ENCODE results near the gene TTC23L.

TTC23L gene

GRCh38 chr5:34870382-34870781 is 31.4 kb downstream of the TTC23L start:
- DNase-seq (ENCODE audit: low spot score) = no peak

GRCh38 chr5:34876275-34876674 is 37.3 kb downstream of the TTC23L start:
- no peak for DNase-seq (ENCODE audit: low spot score)

GRCh38 chr5:34881246-34881645 is 42.3 kb downstream of the TTC23L start:
- no peak for DNase-seq (ENCODE audit: low spot score)

GRCh38 chr5:34886392-34887119 is 47.6 kb downstream of the TTC23L start:
- no peak for DNase-seq (ENCODE audit: low spot score)

- no peak for DNase-seq (ENCODE audit: low spot score)
Observed at GRCh38 chr5:34889394-34889793, 50.4 kb downstream of the TTC23L start.

GRCh38 chr5:34891981-34892380 is 53.0 kb downstream of the TTC23L start:
- peak; percentile 79 for DNase-seq (ENCODE audit: low spot score)

- no peak for DNase-seq (ENCODE audit: low spot score)
Observed at GRCh38 chr5:34892414-34892813, 53.5 kb downstream of the TTC23L start.

- DNase-seq (ENCODE audit: low spot score) = no peak
Observed at GRCh38 chr5:34894716-34895115, 55.8 kb downstream of the TTC23L start.

- no peak for DNase-seq (ENCODE audit: low spot score)
Observed at GRCh38 chr5:34895641-34896419, 56.9 kb downstream of the TTC23L start.

GRCh38 chr5:34897646-34898045 is 58.7 kb downstream of the TTC23L start:
- no peak for DNase-seq (ENCODE audit: low spot score)

GRCh38 chr5:34898258-34898895 is 59.4 kb downstream of the TTC23L start:
- DNase-seq (ENCODE audit: low spot score) = peak; percentile 71

GRCh38 chr5:34899066-34899465 is 60.1 kb downstream of the TTC23L start:
- no peak for DNase-seq (ENCODE audit: low spot score)

- DNase-seq (ENCODE audit: low spot score) = no peak
Observed at GRCh38 chr5:34900652-34901051, 61.7 kb downstream of the TTC23L start.

- DNase-seq (ENCODE audit: low spot score) = no peak
Observed at GRCh38 chr5:34903260-34903659, 64.3 kb downstream of the TTC23L start.

- peak; percentile 21 for DNase-seq (ENCODE audit: low spot score)
Observed at GRCh38 chr5:34905564-34905963, 66.6 kb downstream of the TTC23L start.

GRCh38 chr5:34913072-34913471 is 74.1 kb downstream of the TTC23L start:
- DNase-seq (ENCODE audit: low spot score) = peak; percentile 55

GRCh38 chr5:34914671-34915138 is 75.7 kb downstream of the TTC23L start:
- DNase-seq (ENCODE audit: low spot score) = no peak

GRCh38 chr5:34915139-34915855 is 76.3 kb downstream of the TTC23L start, which contains the start of the genes BRIX1 and RAD1:
Gene BRIX1, plus strand, starts transcription at chr5:34915711. Its CDS starts 28 bp downstream, at chr5:34915739.
Gene RAD1, minus strand, starts transcription at chr5:34915504. Its CDS starts 612 bp downstream, at chr5:34914892.
- peak; percentile 93 for DNase-seq (ENCODE audit: low spot score)

- no peak for DNase-seq (ENCODE audit: low spot score)
Observed at GRCh38 chr5:34915856-34916192, 76.9 kb downstream of the TTC23L start.

GRCh38 chr5:34916518-34916917 is 77.6 kb downstream of the TTC23L start:
- no peak for DNase-seq (ENCODE audit: low spot score)

GRCh38 chr5:34918025-34918424 is 79.1 kb downstream of the TTC23L start:
- DNase-seq (ENCODE audit: low spot score) = no peak

- no peak for DNase-seq (ENCODE audit: low spot score)
Observed at GRCh38 chr5:34919077-34919476, 80.1 kb downstream of the TTC23L start.
